Suprapubic skin (tissue), 4 donors: Measurements from ENCODE around the gene NEURL4. TPM values are rescaled to one million over a fixed set of nuclear protein-coding genes. Genes with fewer than 3 reads are reported as not detected.
A peak's percentile ranks its signal among the peaks of the same experiment; 100 is the strongest.
"Not testable (repeated sequence)": the region's sequence is repeated elsewhere in the genome, so short reads cannot be mapped to it uniquely, and the experiment has no call there.

Experiments
- DNase-seq, 2 donors: peaks; one replicate each; pipeline ENCODE4 v3.0.0-alpha.2; 2019; ENCODE audit warnings: low spot score in 2 of 2
- H3K27ac ChIP-seq: fragments of 200-600 bp; sonication (generic); one replicate; pipeline ENCODE4 v1.5.1; 2019
- H3K27me3 ChIP-seq: fragments of 200-600 bp; sonication (generic); one replicate; pipeline ENCODE4 v1.5.1; 2019
- H3K36me3 ChIP-seq: fragments of 200-600 bp; sonication (generic); one replicate; pipeline ENCODE4 v1.5.1; 2019
- H3K4me1 ChIP-seq: fragments of 200-600 bp; sonication (generic); one replicate; pipeline ENCODE4 v1.5.1; 2019
- H3K4me3 ChIP-seq: fragments of 200-600 bp; sonication (generic); one replicate; pipeline ENCODE4 v1.5.1; 2019; ENCODE audit warnings: mild to moderate bottlenecking
- H3K9me3 ChIP-seq: fragments of 200-600 bp; sonication (generic); one replicate; pipeline ENCODE4 v1.5.1; 2019
- CTCF ChIP-seq, 2 donors: fragments of 200-600 bp in 1 of 2; fragments of 450-650 bp in 1 of 2; sonication (generic) in 1 of 2; IDR thresholded peaks; one replicate each; pipeline ENCODE4 v1.5.1; 2016 to 2019; ENCODE audit warnings: antibody characterized with exemption in 2 of 2, mild to moderate bottlenecking in 1 of 2, moderate library complexity in 1 of 2
- EP300 ChIP-seq: sonication (generic); formaldehyde crosslinking; IDR thresholded peaks from one replicate; pipeline ENCODE4 v1.6.1; 2017; ENCODE audit warnings: antibody characterized with exemption
- POLR2A ChIP-seq, 2 donors: fragments of 450-650 bp; IDR thresholded peaks; one replicate each; pipeline ENCODE4 v1.6.1; 2017; ENCODE audit warnings: antibody characterized with exemption in 2 of 2, mild to moderate bottlenecking in 2 of 2, moderate library complexity in 2 of 2
- POLR2AphosphoS5 ChIP-seq, 3 donors: sonication (generic); formaldehyde crosslinking; IDR thresholded peaks; one replicate each; pipeline ENCODE4 v1.6.1; 2017; ENCODE audit warnings: antibody characterized with exemption in 3 of 3
- WGBS: methylation state at CpG from one replicate; pipeline ENCODE4 v1.1.5; 2018; 5-methylcytosine and 5-hydroxymethylcytosine counted together
- total RNA-seq, 4 donors: library from RNA; depleted of rRNA; stranded (reverse); fragments of >200 nt; gene quantifications; one replicate each; pipeline ENCODE4 v1.1.0, GENCODE V29; 2016

NEURL4 gene
- total RNA-seq, 4 donors from 2014 or later = 11.7 to 51.3 (median 20.6) TPM

- Histone ChIP-seq H3K4me3 (no peak overlapping the region), H3K9me3 (no peaks in the 10 kb centered on the region), H3K27me3 (no peaks in the 10 kb centered on the region), H3K27ac (no peak overlapping the region), H3K4me1 (no peaks in the 10 kb centered on the region), H3K36me3 (no peaks in the 10 kb centered on the region)
- WGBS = 81% methylated on average over 13 of the region's 13 CpGs
- no peak for DNase-seq
- no peak for TF ChIP-seq CTCF (IDR thresholded peaks at IDR 0.05)
- no peak for TF ChIP-seq POLR2AphosphoS5 (IDR thresholded peaks at IDR 0.05)
- no peak for TF ChIP-seq EP300
- TF ChIP-seq POLR2A (IDR thresholded peaks at IDR 0.05) = no peak
These were observed 38.9 kb upstream of the NEURL4 start for GRCh38 chr17:7367918-7368598.

GRCh38 chr17:7367083-7367482 lies 37.9 kb upstream of the NEURL4 start:
- WGBS = 96% methylated on average over 8 of the region's 8 CpGs
- Histone ChIP-seq H3K36me3 (no peaks in the 10 kb centered on the region), H3K4me1 (no peaks in the 10 kb centered on the region), H3K4me3 (no peak overlapping the region), H3K27ac (no peak overlapping the region), H3K27me3 (no peaks in the 10 kb centered on the region), H3K9me3 (no peaks in the 10 kb centered on the region)
- no peak for TF ChIP-seq CTCF (IDR thresholded peaks at IDR 0.05)
- no peak for TF ChIP-seq POLR2A (IDR thresholded peaks at IDR 0.05)
- no peak for TF ChIP-seq POLR2AphosphoS5 (IDR thresholded peaks at IDR 0.05)
- TF ChIP-seq EP300 = no peak
- no peak for DNase-seq

DNA sequence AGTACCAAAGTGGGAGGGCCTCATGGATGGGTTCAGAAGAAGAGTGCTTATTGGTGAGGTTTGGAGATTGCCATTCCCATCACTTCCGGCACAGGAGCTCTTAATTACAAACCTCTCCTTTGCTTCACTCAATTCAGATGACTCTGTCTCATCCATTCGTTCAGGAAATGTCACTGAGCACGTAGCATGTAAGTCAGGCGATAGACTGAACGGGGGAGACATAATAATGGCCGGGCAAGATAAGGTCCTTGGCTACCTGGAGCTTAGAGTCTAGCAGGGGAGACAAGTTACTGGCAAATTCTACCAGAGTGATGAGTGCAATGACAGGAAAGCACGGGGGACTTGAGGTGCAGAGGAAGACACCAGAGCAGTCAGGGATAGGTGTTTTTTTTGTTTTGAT lies 36.8 kb upstream of the NEURL4 start:
- not testable (repeated sequence) for H3K36me3 ChIP-seq, H3K27me3 ChIP-seq, H3K9me3 ChIP-seq, H3K27ac ChIP-seq, DNase-seq, H3K4me1 ChIP-seq, H3K4me3 ChIP-seq
- WGBS = 89% methylated on average over 6 of the region's 7 CpGs

GRCh38 chr17:7363311-7363710 lies 34.2 kb upstream of the NEURL4 start:
- no peak for DNase-seq
- Histone ChIP-seq H3K27ac (no peak overlapping the region), H3K36me3 (no peaks in the 10 kb centered on the region), H3K27me3 (no peaks in the 10 kb centered on the region), H3K4me1 (no peaks in the 10 kb centered on the region), H3K4me3 (no peak overlapping the region), H3K9me3 (no peaks in the 10 kb centered on the region)
- 86% methylated on average over 6 of the region's 6 CpGs for WGBS
- TF ChIP-seq POLR2A (IDR thresholded peaks at IDR 0.05) (no peak), POLR2AphosphoS5 (IDR thresholded peaks at IDR 0.05) (no peak), CTCF (IDR thresholded peaks at IDR 0.05) (no peak), EP300 (no peak)

DNA sequence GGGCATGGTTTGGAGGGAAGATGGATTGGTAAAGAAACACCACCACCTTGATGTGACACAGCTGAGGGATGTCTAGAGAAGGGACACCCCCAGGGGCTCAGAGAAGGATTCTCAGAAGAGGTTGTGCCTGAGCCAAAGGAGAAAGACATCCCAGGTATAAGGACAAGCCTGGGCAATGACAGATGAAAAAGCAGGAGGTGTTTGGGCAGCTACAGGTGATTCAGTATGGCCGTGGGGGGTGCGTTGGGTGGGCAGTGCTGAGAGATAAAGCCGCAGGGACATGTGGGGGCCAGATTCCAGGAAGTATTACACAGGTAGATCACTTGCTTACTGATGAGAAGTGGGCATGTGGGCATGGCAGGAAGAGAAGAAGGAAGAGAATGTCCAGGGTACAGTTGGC lies 32.8 kb upstream of the NEURL4 start:
- Histone ChIP-seq H3K36me3 (no peaks in the 10 kb centered on the region), H3K27ac (no peak overlapping the region), H3K9me3 (no peaks in the 10 kb centered on the region), H3K27me3 (no peaks in the 10 kb centered on the region), H3K4me3 (no peak overlapping the region), H3K4me1 (no peaks in the 10 kb centered on the region)
- DNase-seq = no peak
- no peak for TF ChIP-seq EP300
- no peak for TF ChIP-seq CTCF (IDR thresholded peaks at IDR 0.05)
- no peak for TF ChIP-seq POLR2AphosphoS5 (IDR thresholded peaks at IDR 0.05)
- TF ChIP-seq POLR2A (IDR thresholded peaks at IDR 0.05) = no peak
- WGBS = 59% methylated on average over 3 of the region's 3 CpGs

DNA sequence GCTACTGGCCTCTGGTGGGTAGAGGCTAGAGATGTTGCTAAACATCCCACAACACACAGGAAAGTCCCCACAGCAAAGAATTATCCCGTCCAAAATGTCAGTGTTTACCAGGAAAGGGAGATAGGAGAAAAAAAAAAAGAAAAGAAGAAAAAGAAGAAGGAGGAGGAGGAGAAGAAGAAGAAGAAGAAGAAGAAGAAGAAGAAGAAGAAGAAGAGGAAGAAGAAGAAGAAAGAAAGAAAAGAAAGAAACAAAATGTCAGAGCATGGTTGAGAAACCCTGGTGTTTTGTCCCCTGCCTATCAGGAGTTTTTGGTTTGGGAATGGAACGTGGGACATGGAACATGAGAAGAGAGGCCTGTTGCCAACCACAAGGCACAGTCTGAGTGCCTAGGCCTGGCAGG lies 28.2 kb upstream of the NEURL4 start:
- Histone ChIP-seq H3K4me1 (peaks cover 41% of the 10 kb centered on the region), H3K27ac (peak overlapping the region; percentile 40), H3K4me3 (no peak overlapping the region), H3K36me3 (no peaks in the 10 kb centered on the region), H3K27me3 (no peaks in the 10 kb centered on the region), H3K9me3 (no peaks in the 10 kb centered on the region)
- WGBS = 51% methylated on average over 2 of the region's 2 CpGs
- TF ChIP-seq EP300 (no peak), POLR2AphosphoS5 (IDR thresholded peaks at IDR 0.05) (no peak), CTCF (IDR thresholded peaks at IDR 0.05) (no peak), POLR2A (IDR thresholded peaks at IDR 0.05) (no peak)
- no peak for DNase-seq
